AG04450 (cell line): ENCODE data around the gene TMEM161B. TPM values are rescaled to one million over a fixed set of nuclear protein-coding genes. Genes with fewer than 3 reads are reported as not detected.

Experiments used
- CTCF ChIA-PET: fragments of 300-600, 350-600 bp; formaldehyde crosslinking; extraction: SDS; loops from one replicate; lab custom pipeline; 2022; ENCODE audit warnings: antibody characterized with exemption, inconsistent platforms; lab: Charles Lee
- POLR2A ChIA-PET: fragments of 350-600 bp; formaldehyde crosslinking; extraction: SDS; loops from one replicate; lab custom pipeline; 2021; ENCODE audit warnings: antibody characterized with exemption, inconsistent platforms; lab: Yijun Ruan, JAX
- DNase-seq: peaks from one replicate; pipeline ENCODE4 v3.0.0-alpha.2; 2011; ENCODE audit warnings: low read depth, low spot score
- H3K27ac ChIP-seq: one replicate; pipeline ENCODE4 v1.5.1; 2012; ENCODE audit warnings: low read depth, low read length, control low read depth
- H3K27me3 ChIP-seq: one replicate; pipeline ENCODE4 v1.6.0; 2012; ENCODE audit warnings: low read length; ENCODE audit not compliant: control insufficient read depth, insufficient read depth
- H3K4me3 ChIP-seq: 2 replicates; pipeline ENCODE4 v1.5.1; 2011; ENCODE audit warnings: mild to moderate bottlenecking, low read depth, low read length, control low read depth
- H3K9me3 ChIP-seq: 2 replicates; pipeline ENCODE4 v1.5.1; 2012; ENCODE audit warnings: low read length; ENCODE audit not compliant: control insufficient read depth, insufficient read depth
- polyA plus RNA-seq: library from polyadenylated mRNA; depleted of rRNA; stranded (reverse); fragments of >200 nt; gene quantifications from 2 replicates; pipeline ENCODE4 v1.2.3, GENCODE V29; 2011
- TF ChIP-seq, protein P1 (sequence below): IDR thresholded peaks from 2 replicates; pipeline ENCODE4 v1.5.1; 2011; ENCODE audit warnings: low read depth, low read length, control low read depth, inconsistent platforms

The TMEM161B gene
- polyA plus RNA-seq, 1 experiment: 14.4 TPM

DNA sequence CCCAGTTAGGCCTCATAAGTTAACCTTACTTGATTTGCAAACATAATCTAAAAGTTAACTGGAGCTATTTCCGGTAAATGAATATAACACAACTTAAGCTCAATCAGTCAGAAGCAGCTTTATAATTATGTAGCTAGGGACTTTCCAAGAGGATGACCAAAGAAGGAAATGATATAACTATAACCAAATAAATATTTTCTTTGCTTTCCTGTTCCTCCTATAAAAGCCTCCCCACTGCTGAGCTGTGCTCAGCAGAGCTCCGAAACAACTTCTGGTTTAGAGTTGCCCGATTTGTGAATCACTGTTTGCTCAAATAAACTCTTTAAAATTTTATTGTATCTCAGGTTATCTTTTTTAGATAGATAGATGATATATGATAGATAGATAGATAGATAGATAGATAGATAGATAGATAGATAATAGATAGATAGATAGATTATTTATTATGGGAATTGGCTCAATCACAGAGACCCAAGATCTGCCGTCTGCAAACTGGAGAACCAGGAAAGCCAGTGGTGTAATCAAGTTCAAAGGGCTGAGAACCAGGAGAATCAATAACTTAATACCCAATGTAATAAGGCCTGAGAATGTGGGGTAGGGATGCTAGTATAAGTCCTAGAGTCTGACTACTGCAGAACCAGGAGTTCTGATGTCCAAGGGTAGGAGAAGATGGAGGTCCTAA, 19.3 kb upstream of the TMEM161B start:
- TF ChIP-seq, protein P1, sequence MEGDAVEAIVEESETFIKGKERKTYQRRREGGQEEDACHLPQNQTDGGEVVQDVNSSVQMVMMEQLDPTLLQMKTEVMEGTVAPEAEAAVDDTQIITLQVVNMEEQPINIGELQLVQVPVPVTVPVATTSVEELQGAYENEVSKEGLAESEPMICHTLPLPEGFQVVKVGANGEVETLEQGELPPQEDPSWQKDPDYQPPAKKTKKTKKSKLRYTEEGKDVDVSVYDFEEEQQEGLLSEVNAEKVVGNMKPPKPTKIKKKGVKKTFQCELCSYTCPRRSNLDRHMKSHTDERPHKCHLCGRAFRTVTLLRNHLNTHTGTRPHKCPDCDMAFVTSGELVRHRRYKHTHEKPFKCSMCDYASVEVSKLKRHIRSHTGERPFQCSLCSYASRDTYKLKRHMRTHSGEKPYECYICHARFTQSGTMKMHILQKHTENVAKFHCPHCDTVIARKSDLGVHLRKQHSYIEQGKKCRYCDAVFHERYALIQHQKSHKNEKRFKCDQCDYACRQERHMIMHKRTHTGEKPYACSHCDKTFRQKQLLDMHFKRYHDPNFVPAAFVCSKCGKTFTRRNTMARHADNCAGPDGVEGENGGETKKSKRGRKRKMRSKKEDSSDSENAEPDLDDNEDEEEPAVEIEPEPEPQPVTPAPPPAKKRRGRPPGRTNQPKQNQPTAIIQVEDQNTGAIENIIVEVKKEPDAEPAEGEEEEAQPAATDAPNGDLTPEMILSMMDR: no peak
- H3K9me3 ChIP-seq: no peaks in the 10 kb centered on the region
- no peaks in the 10 kb centered on the region for H3K27me3 ChIP-seq
- no peak for DNase-seq
- H3K27ac ChIP-seq: no peak overlapping the region
- POLR2A ChIA-PET: no interaction called here
- no peak overlapping the region for H3K4me3 ChIP-seq
- CTCF ChIA-PET: no interaction called here

DNA sequence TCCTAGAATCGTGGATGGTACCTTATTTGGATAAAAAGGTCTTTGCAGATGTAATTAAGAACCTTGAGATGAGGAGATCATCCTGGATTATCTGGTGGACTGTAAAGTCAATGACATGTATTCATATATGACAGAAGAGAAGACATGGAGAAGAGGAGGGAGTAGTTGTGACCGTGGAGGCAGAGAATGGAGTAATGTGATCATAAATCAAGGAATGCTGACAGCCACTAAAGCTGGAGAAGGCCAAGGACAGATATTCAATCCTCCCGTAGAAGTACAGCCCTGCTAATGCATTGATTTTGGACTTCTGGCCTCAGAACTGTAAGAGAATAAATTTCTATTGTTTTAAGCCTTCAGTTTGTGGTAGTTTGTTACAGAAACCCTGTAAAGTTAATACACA, 18.7 kb upstream of the TMEM161B start:
- H3K27me3 ChIP-seq: no peaks in the 10 kb centered on the region
- TF ChIP-seq, protein P1: no peak
- H3K27ac ChIP-seq: no peak overlapping the region
- no peak overlapping the region for H3K4me3 ChIP-seq
- CTCF ChIA-PET: interaction anchor here (0.7 kb wide), 1 partner anchor 283 kb away, joined by 4 read pairs; no protein-coding TSS in a partner anchor
- no peaks in the 10 kb centered on the region for H3K9me3 ChIP-seq
- POLR2A ChIA-PET: no interaction called here
- no peak for DNase-seq

DNA sequence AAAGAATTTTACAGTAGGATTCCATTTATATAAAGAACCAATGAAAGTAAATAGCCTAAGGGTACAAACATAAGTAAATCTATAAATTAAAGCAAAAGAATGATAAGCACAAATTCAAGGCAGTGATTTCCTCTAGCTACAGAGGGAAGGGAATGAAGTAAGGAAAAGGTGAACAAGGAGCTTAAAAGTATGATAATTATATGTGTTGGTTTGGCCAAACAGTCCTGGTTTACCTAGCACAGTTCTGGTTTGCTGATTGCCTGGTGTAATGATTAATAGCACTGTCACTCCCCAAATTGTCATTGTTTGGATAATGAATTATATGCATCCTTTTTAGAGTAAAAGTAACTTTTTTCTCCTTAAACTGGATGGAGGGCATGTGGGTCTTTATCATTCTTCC, 15.0 kb upstream of the TMEM161B start:
- ChIA-PET CTCF (no interaction called here), POLR2A (no interaction called here)
- Histone ChIP-seq H3K27me3 (no peaks in the 10 kb centered on the region), H3K9me3 (no peaks in the 10 kb centered on the region), H3K27ac (no peak overlapping the region), H3K4me3 (no peak overlapping the region)
- DNase-seq: no peak
- TF ChIP-seq, protein P1: no peak

DNA sequence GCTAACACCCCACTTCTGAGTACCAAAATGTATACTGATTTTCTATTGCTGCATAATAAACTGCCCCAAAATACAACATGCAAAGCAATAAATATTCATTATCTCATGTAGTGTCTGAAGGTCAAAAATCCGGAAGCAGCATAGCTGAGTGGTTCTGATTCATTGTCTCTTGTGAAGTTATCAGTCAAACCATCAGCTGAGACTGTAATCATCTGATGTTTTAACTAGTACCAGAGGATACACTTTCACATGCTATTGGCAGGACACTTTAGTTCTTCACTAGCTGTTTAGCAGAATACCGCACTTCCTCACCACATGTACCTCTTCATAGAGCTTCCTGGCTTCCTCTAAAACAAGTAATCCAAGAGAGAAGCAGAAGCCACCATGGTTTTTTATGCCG, 12.7 kb upstream of the TMEM161B start:
- Histone ChIP-seq H3K9me3 (no peaks in the 10 kb centered on the region), H3K27me3 (no peaks in the 10 kb centered on the region), H3K27ac (no peak overlapping the region), H3K4me3 (no peak overlapping the region)
- TF ChIP-seq, protein P1: no peak
- ChIA-PET CTCF (no interaction called here), POLR2A (no interaction called here)
- no peak for DNase-seq

DNA sequence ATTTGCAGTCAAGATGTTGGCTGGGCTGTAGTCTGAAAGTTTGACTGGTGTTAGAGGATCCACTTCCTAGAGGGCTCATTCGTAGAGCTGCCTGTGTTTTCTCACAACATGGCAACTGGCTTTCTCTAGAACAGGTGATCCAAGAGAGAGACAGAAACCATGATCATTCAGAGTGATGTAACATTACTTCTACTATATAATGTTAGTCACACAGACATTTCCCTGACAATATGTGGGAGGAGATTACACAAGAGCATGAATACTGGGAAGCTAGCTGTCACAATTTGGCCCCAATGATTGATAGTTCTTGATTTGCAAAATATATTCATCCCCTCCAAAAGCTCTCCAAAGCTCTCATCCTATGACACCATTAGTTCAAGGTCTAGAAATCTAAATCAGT, 10.9 kb upstream of the TMEM161B start:
- no peak for DNase-seq

More for the DNA sequence above, 10.9 kb upstream of the TMEM161B start:
- TF ChIP-seq, protein P1: no peak
- no peak overlapping the region for H3K27ac ChIP-seq
- H3K4me3 ChIP-seq: no peak overlapping the region
- no peaks in the 10 kb centered on the region for H3K9me3 ChIP-seq
- H3K27me3 ChIP-seq: no peaks in the 10 kb centered on the region
- ChIA-PET POLR2A (no interaction called here), CTCF (no interaction called here)
